Omental fat pad (tissue), 4 donors: Measurements from ENCODE around the gene NDNF. TPM values are rescaled to one million over a fixed set of nuclear protein-coding genes. Genes with fewer than 3 reads are reported as not detected.
A peak's percentile ranks its signal among the peaks of the same experiment; 100 is the strongest.

Experiments
- ATAC-seq: fragments of 150-250 bp; one replicate; pipeline ENCODE4 v1.9.1; 2016; ENCODE audit warnings: mild to moderate bottlenecking, moderate library complexity; ENCODE audit not compliant: low FRiP score
- DNase-seq: peaks from one replicate; pipeline ENCODE4 v3.0.0-alpha.2; 2019; ENCODE audit warnings: low spot score
- total RNA-seq, 4 donors: library from RNA; depleted of rRNA; stranded (reverse); fragments of >200 nt; gene quantifications; one replicate each; pipeline ENCODE4 v1.1.0, GENCODE V29; 2016
- TF ChIP-seq, protein P1 (sequence below), 3 donors: fragments of 450-650 bp; IDR thresholded peaks; one replicate each; pipeline ENCODE4 v1.5.1; 2016 to 2017; ENCODE audit warnings: antibody characterized with exemption in 3 of 3, mild to moderate bottlenecking in 3 of 3, moderate library complexity in 2 of 3

Gene NDNF
- total RNA-seq, 4 donors from 2014 or later: 0.84 to 9.3 (median 1.5) TPM

DNA sequence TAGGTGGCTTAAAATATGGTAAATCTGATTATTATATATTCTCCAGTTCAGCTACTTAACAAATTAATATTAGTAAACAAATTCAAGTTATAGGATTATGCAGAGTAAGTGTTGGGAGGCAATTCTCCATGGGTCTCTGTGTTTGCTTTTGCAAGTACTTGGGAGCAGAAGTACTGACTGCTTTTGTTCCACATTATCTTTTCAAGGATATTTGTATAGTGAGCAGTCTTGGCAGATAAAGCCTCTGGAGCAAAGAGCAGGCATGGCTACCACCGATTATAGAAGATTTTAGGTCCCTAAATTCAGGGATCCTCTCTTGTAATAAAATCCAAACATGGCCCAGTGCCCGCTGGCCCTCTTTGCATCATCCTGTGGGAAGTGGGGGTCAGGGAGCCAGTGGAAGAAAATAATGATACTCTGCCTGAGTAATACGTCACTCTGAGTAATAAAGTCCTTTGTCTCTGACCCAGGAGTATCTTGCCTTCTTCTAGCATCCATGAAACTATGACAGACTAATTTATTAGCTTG lies 23.2 kb downstream of the NDNF start:
- TF ChIP-seq, protein P1, sequence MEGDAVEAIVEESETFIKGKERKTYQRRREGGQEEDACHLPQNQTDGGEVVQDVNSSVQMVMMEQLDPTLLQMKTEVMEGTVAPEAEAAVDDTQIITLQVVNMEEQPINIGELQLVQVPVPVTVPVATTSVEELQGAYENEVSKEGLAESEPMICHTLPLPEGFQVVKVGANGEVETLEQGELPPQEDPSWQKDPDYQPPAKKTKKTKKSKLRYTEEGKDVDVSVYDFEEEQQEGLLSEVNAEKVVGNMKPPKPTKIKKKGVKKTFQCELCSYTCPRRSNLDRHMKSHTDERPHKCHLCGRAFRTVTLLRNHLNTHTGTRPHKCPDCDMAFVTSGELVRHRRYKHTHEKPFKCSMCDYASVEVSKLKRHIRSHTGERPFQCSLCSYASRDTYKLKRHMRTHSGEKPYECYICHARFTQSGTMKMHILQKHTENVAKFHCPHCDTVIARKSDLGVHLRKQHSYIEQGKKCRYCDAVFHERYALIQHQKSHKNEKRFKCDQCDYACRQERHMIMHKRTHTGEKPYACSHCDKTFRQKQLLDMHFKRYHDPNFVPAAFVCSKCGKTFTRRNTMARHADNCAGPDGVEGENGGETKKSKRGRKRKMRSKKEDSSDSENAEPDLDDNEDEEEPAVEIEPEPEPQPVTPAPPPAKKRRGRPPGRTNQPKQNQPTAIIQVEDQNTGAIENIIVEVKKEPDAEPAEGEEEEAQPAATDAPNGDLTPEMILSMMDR (IDR thresholded peaks at IDR 0.05): no peak
- no peak for DNase-seq
- no peak for ATAC-seq

DNA sequence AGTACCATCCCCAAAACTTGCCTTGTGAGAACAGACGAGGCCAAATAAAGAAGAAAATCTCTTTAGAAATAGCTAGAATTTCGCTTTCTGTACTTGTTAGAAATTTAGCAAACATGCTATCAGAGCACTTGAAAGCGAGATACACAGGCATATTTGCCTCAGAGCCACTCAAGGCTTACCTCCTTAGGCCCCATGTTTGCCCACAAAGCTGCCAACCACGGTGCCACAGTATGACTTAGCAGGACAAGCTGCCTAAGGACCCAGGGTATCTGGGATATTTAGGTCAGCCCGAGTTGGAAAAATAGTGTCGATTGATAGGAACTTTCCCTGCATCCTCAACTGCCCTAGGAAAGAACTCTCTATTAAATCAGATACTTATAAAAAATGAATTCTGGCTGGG lies 24.2 kb downstream of the NDNF start:
- ATAC-seq: no peak
- no peak for DNase-seq
- TF ChIP-seq, protein P1 (IDR thresholded peaks at IDR 0.05): no peak

DNA sequence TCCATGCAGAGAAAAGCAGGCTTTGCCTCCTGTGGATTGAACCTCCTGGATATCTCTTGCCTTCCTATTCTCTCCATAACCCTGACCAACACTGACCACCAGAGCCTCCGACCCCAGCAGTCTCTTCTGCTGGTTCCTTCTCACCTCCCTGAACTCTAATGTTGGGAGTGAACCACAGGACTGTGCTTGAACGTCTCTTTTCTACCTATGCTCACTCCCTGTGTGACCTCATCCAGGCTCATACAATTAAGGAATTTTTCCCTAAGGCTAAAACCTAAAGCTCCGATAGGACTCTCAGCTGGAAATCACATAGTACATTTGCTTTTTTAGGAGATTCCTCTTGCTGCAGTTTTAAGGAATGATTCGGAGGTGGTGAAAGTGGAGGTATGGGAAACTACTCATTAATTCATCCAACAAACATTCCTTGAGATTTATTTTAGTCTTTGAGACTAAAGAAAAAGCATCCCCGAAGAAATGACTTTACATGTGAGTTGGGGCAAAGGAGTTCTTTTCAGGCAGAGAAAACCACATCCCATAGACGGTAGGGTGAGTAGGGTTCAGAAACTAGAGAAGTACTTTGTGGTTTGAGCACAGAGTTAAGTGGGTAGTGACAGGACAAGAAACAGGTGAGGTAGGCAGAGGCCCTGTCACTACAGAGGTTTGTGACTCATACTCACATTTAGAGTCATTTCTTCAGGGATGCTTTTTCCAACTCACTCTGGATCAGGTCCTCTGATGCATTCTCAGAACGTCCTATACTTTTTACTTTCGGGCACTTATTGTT lies 30.8 kb downstream of the NDNF start:
- ATAC-seq (no peak), DNase-seq (no peak)
- TF ChIP-seq, protein P1 (IDR thresholded peaks at IDR 0.05): no peak

DNA sequence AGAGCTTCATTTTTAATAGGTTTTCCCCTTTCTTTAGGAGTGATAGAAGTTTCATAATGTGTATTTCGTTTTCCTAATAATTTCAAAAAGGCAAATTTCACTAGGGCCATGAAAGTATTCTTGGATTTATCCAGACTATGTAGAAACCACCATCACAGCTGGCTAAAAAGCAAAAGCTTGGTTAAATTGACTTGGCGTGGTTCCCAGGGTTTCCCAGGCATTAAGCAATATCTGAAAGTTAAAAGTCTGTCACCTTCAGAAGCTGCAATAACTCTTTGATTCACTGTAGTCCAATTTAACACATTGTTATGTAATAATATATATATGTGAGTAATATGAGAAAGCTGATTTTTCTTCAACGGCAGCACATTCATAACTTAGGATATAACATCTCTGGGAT lies 38.3 kb downstream of the NDNF start:
- peak; percentile 82 for ATAC-seq
- DNase-seq: no peak
- TF ChIP-seq, protein P1 (IDR thresholded peaks at IDR 0.05): no peak

DNA sequence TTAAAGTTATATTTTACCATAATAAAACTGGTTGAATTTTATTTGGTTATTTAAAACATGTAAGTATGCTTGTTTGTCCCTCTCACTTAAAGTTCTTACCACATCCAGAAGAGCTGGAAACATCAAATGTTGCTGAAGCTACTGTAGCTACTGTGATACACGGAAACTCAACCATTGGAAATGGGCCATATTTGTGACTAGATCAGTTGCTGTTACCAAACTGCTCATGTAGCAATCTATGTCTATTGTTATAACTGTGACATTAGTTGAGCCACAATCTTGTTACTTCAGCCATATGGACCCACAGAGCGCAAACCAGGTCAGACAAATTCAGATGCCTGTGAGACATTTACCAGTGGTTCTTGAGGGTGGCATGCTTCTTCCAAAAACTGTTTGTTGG lies 41.6 kb downstream of the NDNF start:
- TF ChIP-seq, protein P1 (IDR thresholded peaks at IDR 0.05): no peak
- no peak for DNase-seq

DNA sequence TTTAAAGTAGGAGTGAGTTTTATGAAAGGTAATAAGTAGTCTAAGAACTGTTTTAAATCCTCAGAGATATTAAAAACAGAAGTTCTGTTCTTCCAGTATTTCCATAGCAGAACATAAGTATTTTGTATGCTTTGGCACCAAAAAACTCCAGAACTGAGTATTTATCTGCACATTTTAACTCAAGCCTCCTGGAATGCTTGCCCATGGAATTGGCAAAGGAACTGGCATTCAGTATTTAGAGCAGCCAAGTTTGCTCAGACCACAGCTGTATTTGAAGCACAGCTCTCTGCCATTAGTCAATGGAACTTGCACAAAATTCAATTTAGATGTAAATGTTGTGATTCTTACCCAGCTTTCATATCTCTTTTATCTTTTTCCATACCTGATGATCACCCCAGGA lies 42.2 kb downstream of the NDNF start:
- ATAC-seq (no peak), DNase-seq (no peak)
- TF ChIP-seq, protein P1 (IDR thresholded peaks at IDR 0.05): no peak

More for the DNA sequence above, 41.6 kb downstream of the NDNF start:
- ATAC-seq: no peak

DNA sequence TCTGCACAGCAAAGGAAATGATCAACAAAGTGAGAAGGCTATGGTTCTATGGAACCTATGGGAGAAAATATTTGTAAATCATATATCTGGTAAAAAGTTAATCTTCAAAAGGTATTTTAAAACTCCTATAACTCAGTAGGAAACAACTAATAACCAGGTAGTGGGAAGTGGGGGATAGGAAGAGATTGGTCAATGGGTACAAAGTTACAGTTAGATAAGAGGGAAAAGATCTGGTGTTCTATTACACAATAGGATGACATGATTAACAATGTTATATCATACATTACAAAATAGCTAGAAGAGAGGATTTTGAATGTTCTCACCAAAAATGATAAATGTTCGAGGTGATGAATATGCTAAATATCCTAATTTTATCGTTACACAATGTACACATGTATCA lies 46.3 kb downstream of the NDNF start:
- DNase-seq: no peak
- TF ChIP-seq, protein P1 (IDR thresholded peaks at IDR 0.05): no peak
- ATAC-seq: no peak
